Loucy (cell line): ENCODE measurements around the gene SORCS1.

ENCODE experiments used
- EZH2phosphoT487 ChIP-seq: fragments of 200-600 bp; IDR thresholded peaks from 2 replicates; pipeline ENCODE4 v1.6.1; 2018; ENCODE audit warnings: antibody characterized with exemption, mild to moderate bottlenecking, moderate library complexity, borderline replicate concordance
- TF ChIP-seq, protein P1 (sequence below): fragments of 200-600 bp; sonication (generic); conservative IDR thresholded peaks from 2 replicates; pipeline ENCODE4 v1.5.1; 2014; ENCODE audit warnings: mild to moderate bottlenecking, antibody characterized with exemption, low read length

GRCh38 chr10:106999118-106999707 is 165.3 kb downstream of the SORCS1 start:
- TF ChIP-seq, protein P1, sequence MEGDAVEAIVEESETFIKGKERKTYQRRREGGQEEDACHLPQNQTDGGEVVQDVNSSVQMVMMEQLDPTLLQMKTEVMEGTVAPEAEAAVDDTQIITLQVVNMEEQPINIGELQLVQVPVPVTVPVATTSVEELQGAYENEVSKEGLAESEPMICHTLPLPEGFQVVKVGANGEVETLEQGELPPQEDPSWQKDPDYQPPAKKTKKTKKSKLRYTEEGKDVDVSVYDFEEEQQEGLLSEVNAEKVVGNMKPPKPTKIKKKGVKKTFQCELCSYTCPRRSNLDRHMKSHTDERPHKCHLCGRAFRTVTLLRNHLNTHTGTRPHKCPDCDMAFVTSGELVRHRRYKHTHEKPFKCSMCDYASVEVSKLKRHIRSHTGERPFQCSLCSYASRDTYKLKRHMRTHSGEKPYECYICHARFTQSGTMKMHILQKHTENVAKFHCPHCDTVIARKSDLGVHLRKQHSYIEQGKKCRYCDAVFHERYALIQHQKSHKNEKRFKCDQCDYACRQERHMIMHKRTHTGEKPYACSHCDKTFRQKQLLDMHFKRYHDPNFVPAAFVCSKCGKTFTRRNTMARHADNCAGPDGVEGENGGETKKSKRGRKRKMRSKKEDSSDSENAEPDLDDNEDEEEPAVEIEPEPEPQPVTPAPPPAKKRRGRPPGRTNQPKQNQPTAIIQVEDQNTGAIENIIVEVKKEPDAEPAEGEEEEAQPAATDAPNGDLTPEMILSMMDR = no peak
- no peak for TF ChIP-seq EZH2phosphoT487
